Measurements from ENCODE around the gene IL2RG. TPM values are rescaled to one million over a fixed set of nuclear protein-coding genes. Genes with fewer than 3 reads are reported as not detected.

Gene IL2RG
- total RNA-seq, 6 donors from 2014 or later, result 20.7 to 43.8 (median 26.2) TPM

DNA sequence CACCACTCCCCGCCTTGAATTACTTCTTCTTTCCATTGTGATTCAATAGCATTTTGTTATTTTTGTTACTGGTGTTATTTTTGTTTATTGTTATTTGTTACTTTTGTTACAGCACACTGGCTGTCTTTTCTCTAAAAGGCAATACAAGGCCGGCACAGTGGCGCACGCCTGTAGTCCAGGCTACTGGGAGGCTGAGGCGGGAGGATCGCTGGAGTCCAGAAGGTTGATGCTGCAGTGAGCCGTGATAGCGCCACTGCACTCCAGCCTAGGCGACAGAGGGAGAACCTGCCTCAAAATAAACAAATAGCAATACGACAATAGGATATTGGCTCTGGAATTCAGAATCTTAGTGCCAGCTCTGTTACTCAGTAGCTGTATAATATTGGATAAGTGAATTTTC is 6.0 kb upstream of the IL2RG start:
- 77 to 89% methylated on average over 10 of the region's 10 CpGs for WGBS, 2 donors
- TF ChIP-seq POLR2AphosphoS5 (IDR thresholded peaks at IDR 0.05) (no peak), POLR2A (IDR thresholded peaks at IDR 0.05) (no peak)

GRCh38 chrX:71111921-71112431 is 599 bp upstream of the IL2RG start:
- Histone ChIP-seq H3K9me3 (no peaks in the 10 kb centered on the region), H3K27ac (peak overlapping the region; percentile 35 to 78 (median 61)), H3K4me3 (peak overlapping the region in 1 of 4 donors; percentile 36), H3K27me3 (no peaks in the 10 kb centered on the region), H3K4me1 (peaks cover 0 to 4% (median 0%) of the 10 kb centered on the region in 4 donors), H3K36me3 (no peaks in the 10 kb centered on the region)
- ATAC-seq (ENCODE audit: low FRiP score in 2 of 2), result no peak
- TF ChIP-seq EP300 (IDR thresholded peaks at IDR 0.05), result no peak
- no peak for TF ChIP-seq POLR2AphosphoS5 (IDR thresholded peaks at IDR 0.05)
- TF ChIP-seq, protein P1, sequence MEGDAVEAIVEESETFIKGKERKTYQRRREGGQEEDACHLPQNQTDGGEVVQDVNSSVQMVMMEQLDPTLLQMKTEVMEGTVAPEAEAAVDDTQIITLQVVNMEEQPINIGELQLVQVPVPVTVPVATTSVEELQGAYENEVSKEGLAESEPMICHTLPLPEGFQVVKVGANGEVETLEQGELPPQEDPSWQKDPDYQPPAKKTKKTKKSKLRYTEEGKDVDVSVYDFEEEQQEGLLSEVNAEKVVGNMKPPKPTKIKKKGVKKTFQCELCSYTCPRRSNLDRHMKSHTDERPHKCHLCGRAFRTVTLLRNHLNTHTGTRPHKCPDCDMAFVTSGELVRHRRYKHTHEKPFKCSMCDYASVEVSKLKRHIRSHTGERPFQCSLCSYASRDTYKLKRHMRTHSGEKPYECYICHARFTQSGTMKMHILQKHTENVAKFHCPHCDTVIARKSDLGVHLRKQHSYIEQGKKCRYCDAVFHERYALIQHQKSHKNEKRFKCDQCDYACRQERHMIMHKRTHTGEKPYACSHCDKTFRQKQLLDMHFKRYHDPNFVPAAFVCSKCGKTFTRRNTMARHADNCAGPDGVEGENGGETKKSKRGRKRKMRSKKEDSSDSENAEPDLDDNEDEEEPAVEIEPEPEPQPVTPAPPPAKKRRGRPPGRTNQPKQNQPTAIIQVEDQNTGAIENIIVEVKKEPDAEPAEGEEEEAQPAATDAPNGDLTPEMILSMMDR (IDR thresholded peaks at IDR 0.05), result no peak
- TF ChIP-seq POLR2A (IDR thresholded peaks at IDR 0.05), result no peak
- 48 to 51% methylated on average over 5 of the region's 5 CpGs for WGBS, 2 donors
- DNase-seq, result no peak

More for the DNA sequence above, 6.0 kb upstream of the IL2RG start:
- no peak overlapping the region for H3K27ac ChIP-seq
- peaks cover 0 to 4% (median 0%) of the 10 kb centered on the region in 4 donors for H3K4me1 ChIP-seq
- DNase-seq (no peak), ATAC-seq (ENCODE audit: low FRiP score in 2 of 2) (no peak)
- no peaks in the 10 kb centered on the region for H3K9me3 ChIP-seq
- peaks cover 0 to 16% (median 6%) of the 10 kb centered on the region in 4 donors for H3K36me3 ChIP-seq
- H3K4me3 ChIP-seq, result no peak overlapping the region
- no peaks in the 10 kb centered on the region for H3K27me3 ChIP-seq

- DNase-seq (no peak), ATAC-seq (ENCODE audit: low FRiP score in 2 of 2) (no peak)
- peak overlapping the region in 1 of 4 donors; percentile 18 for H3K27ac ChIP-seq
- TF ChIP-seq, protein P1 (IDR thresholded peaks at IDR 0.05), result no peak
- TF ChIP-seq POLR2A (IDR thresholded peaks at IDR 0.05), result no peak
- TF ChIP-seq EP300 (IDR thresholded peaks at IDR 0.05), result no peak
- no peak for TF ChIP-seq POLR2AphosphoS5 (IDR thresholded peaks at IDR 0.05)
- H3K4me3 ChIP-seq, result peak overlapping the region in 1 of 4 donors; percentile 5
- H3K27me3 ChIP-seq, result no peaks in the 10 kb centered on the region
- peaks cover 0 to 8% (median 2%) of the 10 kb centered on the region in 4 donors for H3K4me1 ChIP-seq
- 82% methylated on average over 3 to 6 of the region's 6 CpGs for WGBS, 2 donors
- no peaks in the 10 kb centered on the region for H3K36me3 ChIP-seq
- no peaks in the 10 kb centered on the region for H3K9me3 ChIP-seq
Measured at GRCh38 chrX:71109051-71109450, 2.3 kb downstream of the IL2RG start.

- Histone ChIP-seq H3K36me3 (no peaks in the 10 kb centered on the region), H3K27me3 (no peaks in the 10 kb centered on the region), H3K9me3 (no peaks in the 10 kb centered on the region), H3K27ac (no peak overlapping the region), H3K4me1 (peaks cover 3 to 20% (median 7%) of the 10 kb centered on the region in 4 donors), H3K4me3 (no peak overlapping the region)
- DNase-seq (no peak), ATAC-seq (ENCODE audit: low FRiP score in 2 of 2) (no peak)
- WGBS, 2 donors, result 38% methylated on average over 9 of the region's 9 CpGs; no CpG with 5 or more reads in 1 of the 2 donors
- TF ChIP-seq, protein P1 (IDR thresholded peaks at IDR 0.05), result no peak
- no peak for TF ChIP-seq EP300 (IDR thresholded peaks at IDR 0.05)
- TF ChIP-seq POLR2A (IDR thresholded peaks at IDR 0.05), result no peak
- no peak for TF ChIP-seq POLR2AphosphoS5 (IDR thresholded peaks at IDR 0.05)
Measured at GRCh38 chrX:71107762-71108360, 3.5 kb downstream of the IL2RG start.

DNA sequence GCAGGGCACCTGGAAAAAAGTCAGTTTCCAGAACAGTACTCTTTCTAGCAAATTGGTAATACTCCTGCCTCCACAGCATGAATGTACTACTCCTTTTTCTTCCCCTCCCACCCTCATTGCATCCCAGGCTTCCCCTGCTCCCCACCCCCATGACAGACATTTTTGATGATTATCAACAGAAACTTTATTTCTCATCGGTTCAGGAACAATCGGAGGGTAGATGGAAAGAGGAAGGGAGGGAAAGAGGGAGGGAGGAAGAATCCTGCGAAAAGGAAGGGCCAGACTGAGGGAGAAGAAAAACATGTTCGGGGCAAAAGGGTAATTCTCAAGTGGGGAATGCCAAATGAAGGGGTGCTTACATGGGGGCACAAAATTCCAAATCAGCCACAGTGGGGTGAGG is 4.1 kb downstream of the IL2RG start:
- no peak overlapping the region for H3K4me3 ChIP-seq
- DNase-seq (no peak), ATAC-seq (ENCODE audit: low FRiP score in 2 of 2) (no peak)
- H3K27ac ChIP-seq, result no peak overlapping the region
- no peaks in the 10 kb centered on the region for H3K36me3 ChIP-seq
- peaks cover 3 to 20% (median 7%) of the 10 kb centered on the region in 4 donors for H3K4me1 ChIP-seq
- TF ChIP-seq EP300 (IDR thresholded peaks at IDR 0.05) (no peak), POLR2A (IDR thresholded peaks at IDR 0.05) (no peak), POLR2AphosphoS5 (IDR thresholded peaks at IDR 0.05) (no peak)
- TF ChIP-seq, protein P1 (IDR thresholded peaks at IDR 0.05), result no peak
- H3K9me3 ChIP-seq, result no peaks in the 10 kb centered on the region
- 44 to 67% methylated on average over 4 of the region's 4 CpGs for WGBS, 2 donors
- H3K27me3 ChIP-seq, result no peaks in the 10 kb centered on the region

All from upper lobe of left lung (tissue), 6 donors.